Measurements from ENCODE around the gene IMP4. TPM values are rescaled to one million over a fixed set of nuclear protein-coding genes. Genes with fewer than 3 reads are reported as not detected.

The IMP4 gene
- polyA plus RNA-seq, 3 donors: 57.6 to 81.2 (median 58.5) TPM

- no peaks in the 10 kb centered on the region for H3K4me1 ChIP-seq (ENCODE audit: control insufficient read depth in 1 of 2, insufficient read depth in 2 of 2, low read length in 2 of 2)
- H3K4me2 ChIP-seq (replicated peaks; ENCODE audit: extremely low read depth, low read length, poor library complexity, severe bottlenecking): no peak overlapping the region
- no peaks in the 10 kb centered on the region for H3K27me3 ChIP-seq (ENCODE audit: control insufficient read depth in 2 of 2, insufficient read depth in 2 of 2, low read length in 2 of 2)
- peaks cover 2 to 12% (median 12%) of the 10 kb centered on the region in 3 donors for H3K27me3 Mint-ChIP-seq (ENCODE audit: low read depth in 3 of 3)
- H3K27ac Mint-ChIP-seq: no peak overlapping the region
- H3K4me3 ChIP-seq (replicated peaks in 1 of 3; ENCODE audit: low read depth in 2 of 3, low read length in 3 of 3): no peak overlapping the region
- no peak overlapping the region for H3K4me3 Mint-ChIP-seq
- no peak overlapping the region for H3K9ac ChIP-seq (ENCODE audit: insufficient read depth, low read length, poor library complexity, severe bottlenecking)
- no peaks in the 10 kb centered on the region for H4K20me1 ChIP-seq (ENCODE audit: insufficient read depth, low read length)
- H3K4me1 Mint-ChIP-seq: no peaks in the 10 kb centered on the region
- H3K9me3 ChIP-seq (replicated peaks in 1 of 2; ENCODE audit: control insufficient read depth in 1 of 2, insufficient read depth in 1 of 2, low read length in 2 of 2): no peaks in the 10 kb centered on the region
- no peak overlapping the region for H2AFZ ChIP-seq (ENCODE audit: insufficient read depth, low read depth, low read length, poor library complexity, severe bottlenecking)
- H3K79me2 ChIP-seq (ENCODE audit: insufficient read depth, low read length): no peaks in the 10 kb centered on the region
- H3K36me3 ChIP-seq (replicated peaks in 1 of 2; ENCODE audit: control insufficient read depth in 1 of 2, insufficient read depth in 2 of 2, low read length in 2 of 2): no peaks in the 10 kb centered on the region
- no peak overlapping the region for H3K27ac ChIP-seq (ENCODE audit: low read depth in 1 of 2, low read length in 2 of 2)
- no peak for TF ChIP-seq CTCF (IDR thresholded peaks at IDR 0.05)
- no peak for DNase-seq
- no peaks in the 10 kb centered on the region for H3K36me3 Mint-ChIP-seq
- peaks cover 0 to 3% (median 0%) of the 10 kb centered on the region in 7 donors for H3K9me3 Mint-ChIP-seq
- 100% methylated on average over 1 of the region's 3 CpGs for WGBS (ENCODE audit: insufficient coverage)
- intact Hi-C loops (cut with micrococcal nuclease): no loop called here
Observed at GRCh38 chr2:130304726-130305125, 38.0 kb upstream of the IMP4 start.

GRCh38 chr2:130307850-130308249 is 34.8 kb upstream of the IMP4 start:
- Histone ChIP-seq H3K4me1 (ENCODE audit: control insufficient read depth in 1 of 2, insufficient read depth in 2 of 2, low read length in 2 of 2) (no peaks in the 10 kb centered on the region), H3K9ac (ENCODE audit: insufficient read depth, low read length, poor library complexity, severe bottlenecking) (no peak overlapping the region), H3K4me3 (replicated peaks in 1 of 3; ENCODE audit: low read depth in 2 of 3, low read length in 3 of 3) (no peak overlapping the region), H3K79me2 (ENCODE audit: insufficient read depth, low read length) (no peaks in the 10 kb centered on the region), H4K20me1 (ENCODE audit: insufficient read depth, low read length) (no peaks in the 10 kb centered on the region), H3K9me3 (replicated peaks in 1 of 2; ENCODE audit: control insufficient read depth in 1 of 2, insufficient read depth in 1 of 2, low read length in 2 of 2) (no peaks in the 10 kb centered on the region), H3K36me3 (replicated peaks in 1 of 2; ENCODE audit: control insufficient read depth in 1 of 2, insufficient read depth in 2 of 2, low read length in 2 of 2) (no peaks in the 10 kb centered on the region), H3K4me2 (replicated peaks; ENCODE audit: extremely low read depth, low read length, poor library complexity, severe bottlenecking) (no peak overlapping the region), H3K27me3 (ENCODE audit: control insufficient read depth in 2 of 2, insufficient read depth in 2 of 2, low read length in 2 of 2) (no peaks in the 10 kb centered on the region), H3K27ac (ENCODE audit: low read depth in 1 of 2, low read length in 2 of 2) (no peak overlapping the region), H2AFZ (ENCODE audit: insufficient read depth, low read depth, low read length, poor library complexity, severe bottlenecking) (no peak overlapping the region)
- Mint-ChIP-seq H3K9me3 (peaks cover 0 to 3% (median 0%) of the 10 kb centered on the region in 7 donors), H3K36me3 (no peaks in the 10 kb centered on the region), H3K4me3 (no peak overlapping the region), H3K27me3 (ENCODE audit: low read depth in 3 of 3) (peaks cover 0 to 10% (median 5%) of the 10 kb centered on the region in 3 donors), H3K27ac (no peak overlapping the region), H3K4me1 (no peaks in the 10 kb centered on the region)
- no peak for DNase-seq
- 100% methylated on average over 2 of the region's 4 CpGs for WGBS (ENCODE audit: insufficient coverage)
- TF ChIP-seq CTCF (IDR thresholded peaks at IDR 0.05): no peak
- intact Hi-C loops (cut with micrococcal nuclease): no loop called here

Measured in CD14-positive monocyte (primary cell).